HG03066 (cell line): ENCODE measurements around the gene VSIG8.

Source experiments
- ATAC-seq: cut with Tn5 transposase; IDR thresholded peaks from one replicate; pipeline ENCODE4 v1.9.1; 2021; ENCODE audit warnings: low read depth; ENCODE audit not compliant: unreplicated experiment

Gene VSIG8

DNA sequence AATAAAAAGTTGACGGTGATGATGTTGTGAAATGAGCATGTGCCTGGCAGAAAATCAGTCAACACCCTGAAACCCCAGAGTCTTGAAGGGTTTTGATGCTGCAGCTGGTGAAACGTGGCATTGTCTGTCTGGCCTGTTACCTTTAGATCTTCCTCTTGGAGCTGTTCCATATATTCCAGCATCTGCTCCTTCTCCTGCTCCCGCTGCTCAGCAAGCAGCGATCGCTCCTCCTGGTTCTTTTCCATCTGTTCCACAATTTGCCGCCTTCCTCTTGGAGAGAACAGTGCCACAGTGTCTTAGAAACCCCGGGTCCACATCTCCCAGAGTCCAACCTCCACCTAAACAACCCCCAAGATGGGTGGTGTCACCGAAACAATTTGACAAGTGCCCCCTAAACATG, 21.8 kb upstream of the VSIG8 start:
- ATAC-seq: no peak

DNA sequence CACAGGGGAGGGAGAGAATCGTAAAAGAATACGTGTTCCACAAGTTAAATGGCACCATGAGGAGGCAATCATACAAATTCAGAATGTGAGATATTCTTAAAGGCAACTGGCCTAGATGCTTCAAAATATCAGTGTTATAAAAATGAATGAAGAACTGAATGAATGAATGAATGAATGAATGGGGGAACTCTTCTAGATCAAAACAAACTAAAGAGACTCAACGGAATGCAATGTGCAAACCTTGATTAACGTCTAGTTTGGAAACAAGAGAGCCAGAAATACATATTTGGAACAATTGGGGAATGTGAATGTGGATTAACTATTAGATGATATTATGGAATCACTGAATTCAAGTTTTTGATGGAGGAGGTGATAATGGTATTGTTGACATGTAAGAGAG, 20.7 kb upstream of the VSIG8 start:
- no peak for ATAC-seq

DNA sequence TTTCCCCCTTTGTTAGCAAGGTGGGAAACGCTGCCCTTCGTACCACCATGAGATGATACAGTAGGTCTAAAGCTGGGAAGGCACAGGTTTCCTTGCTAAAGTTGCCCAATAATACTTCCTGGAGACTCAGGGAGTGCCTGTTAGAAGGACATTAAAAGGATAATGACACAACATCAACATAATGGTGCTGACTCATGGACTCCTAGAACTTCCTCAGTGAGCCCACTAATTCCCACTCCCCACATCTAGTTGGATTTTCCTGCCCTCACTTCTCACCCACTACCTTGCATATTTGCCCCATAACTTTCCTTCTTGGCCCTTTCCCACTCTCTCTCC, 20.0 kb upstream of the VSIG8 start:
- no peak for ATAC-seq

DNA sequence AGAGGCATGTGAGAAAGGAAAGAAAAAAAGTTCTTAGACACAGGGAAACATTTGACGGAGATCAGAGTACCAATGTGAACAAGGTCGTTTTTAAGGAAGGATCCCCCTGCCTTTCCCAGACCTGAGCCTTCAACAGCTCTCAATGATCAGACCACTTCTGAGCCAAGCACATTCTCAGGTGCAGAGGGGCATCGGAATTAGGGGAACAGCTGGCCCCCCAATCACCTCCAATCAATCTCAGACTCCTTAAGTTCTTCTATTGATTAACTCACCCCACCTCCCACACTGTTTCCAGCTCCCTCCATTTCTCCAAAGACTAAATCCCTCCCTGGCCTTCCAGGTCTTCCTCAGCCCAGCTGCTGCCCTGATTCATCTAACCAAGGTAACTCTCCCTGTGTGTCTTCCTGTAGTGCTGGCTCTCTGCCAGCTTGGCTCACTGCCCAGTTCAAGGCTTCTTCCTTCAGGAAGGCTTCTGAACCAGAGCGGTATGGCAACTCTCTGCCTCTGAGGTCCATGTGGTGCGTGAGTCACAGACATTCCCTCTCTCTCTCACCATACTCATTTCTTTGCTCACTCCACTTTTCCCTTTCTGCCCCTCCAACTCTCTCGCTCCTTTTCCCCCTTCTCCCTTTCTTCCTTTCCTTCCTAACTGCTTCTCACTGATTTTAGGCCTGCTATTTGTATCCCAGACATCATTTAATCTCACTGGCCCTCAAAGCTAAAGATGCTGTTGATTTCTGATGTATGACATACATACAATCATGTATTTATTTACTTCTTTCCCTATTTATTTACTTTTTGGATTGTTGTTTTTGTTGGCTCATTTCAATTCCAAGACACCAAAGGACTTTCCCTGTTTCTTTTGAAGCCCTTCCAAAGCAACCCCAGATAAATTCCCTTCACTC, 19.4 kb upstream of the VSIG8 start:
- ATAC-seq: no peak

DNA sequence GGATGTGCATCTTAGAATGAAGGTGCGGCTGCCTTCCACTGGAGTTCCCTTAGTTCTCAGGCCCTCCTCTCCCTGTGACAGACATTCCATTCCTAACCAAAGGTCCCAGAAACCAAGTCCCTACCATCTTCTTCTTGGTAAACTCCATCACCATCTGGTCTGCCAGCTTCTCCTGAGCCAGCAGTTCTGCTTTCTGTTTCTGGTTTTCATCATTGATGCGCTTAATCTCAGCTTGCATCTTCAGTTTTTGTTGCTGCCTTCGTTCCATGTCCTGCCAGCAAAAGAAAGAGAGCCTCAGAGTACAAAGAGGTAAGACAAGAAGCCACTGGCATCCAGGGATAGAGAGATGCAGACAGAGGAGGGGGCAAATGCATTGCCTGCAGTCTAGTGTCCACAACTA, 18.0 kb upstream of the VSIG8 start:
- no peak for ATAC-seq

DNA sequence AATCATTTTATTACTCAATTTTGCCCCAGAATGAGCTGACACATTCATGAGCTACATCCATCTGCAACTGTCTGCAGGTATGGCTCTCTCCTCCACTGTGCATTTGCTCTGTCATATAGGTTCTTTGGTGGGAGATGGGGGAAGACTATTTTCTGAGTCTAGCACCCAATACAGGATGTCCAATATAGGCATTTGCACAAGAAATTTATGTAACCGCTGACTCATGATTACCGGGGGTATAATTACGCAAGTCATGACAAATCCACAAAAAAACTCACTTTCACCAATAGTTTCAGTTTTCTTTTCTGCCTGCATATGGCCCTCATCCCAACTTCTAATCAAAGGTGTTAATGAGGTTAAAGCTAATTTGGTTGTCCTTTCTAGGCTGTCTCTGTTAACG, 17.5 kb upstream of the VSIG8 start:
- ATAC-seq: no peak

DNA sequence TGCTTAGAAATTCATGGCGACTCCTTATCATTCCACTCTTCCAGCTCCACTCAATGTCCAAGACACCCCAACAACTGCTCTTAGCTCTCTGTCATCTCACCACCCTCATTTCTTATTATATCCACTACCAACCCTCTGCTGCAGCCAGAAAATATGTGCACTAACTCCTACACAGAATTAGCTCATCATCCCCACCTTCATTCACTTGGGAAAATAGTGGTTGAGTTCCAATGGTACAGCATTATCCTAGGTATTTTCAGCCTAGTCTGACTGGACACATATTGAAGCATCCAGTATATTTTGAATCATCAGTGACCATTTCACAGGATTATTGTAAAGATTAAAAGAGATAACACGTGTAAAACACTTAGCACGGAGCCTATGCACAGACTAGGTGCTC, 16.7 kb upstream of the VSIG8 start:
- no peak for ATAC-seq

DNA sequence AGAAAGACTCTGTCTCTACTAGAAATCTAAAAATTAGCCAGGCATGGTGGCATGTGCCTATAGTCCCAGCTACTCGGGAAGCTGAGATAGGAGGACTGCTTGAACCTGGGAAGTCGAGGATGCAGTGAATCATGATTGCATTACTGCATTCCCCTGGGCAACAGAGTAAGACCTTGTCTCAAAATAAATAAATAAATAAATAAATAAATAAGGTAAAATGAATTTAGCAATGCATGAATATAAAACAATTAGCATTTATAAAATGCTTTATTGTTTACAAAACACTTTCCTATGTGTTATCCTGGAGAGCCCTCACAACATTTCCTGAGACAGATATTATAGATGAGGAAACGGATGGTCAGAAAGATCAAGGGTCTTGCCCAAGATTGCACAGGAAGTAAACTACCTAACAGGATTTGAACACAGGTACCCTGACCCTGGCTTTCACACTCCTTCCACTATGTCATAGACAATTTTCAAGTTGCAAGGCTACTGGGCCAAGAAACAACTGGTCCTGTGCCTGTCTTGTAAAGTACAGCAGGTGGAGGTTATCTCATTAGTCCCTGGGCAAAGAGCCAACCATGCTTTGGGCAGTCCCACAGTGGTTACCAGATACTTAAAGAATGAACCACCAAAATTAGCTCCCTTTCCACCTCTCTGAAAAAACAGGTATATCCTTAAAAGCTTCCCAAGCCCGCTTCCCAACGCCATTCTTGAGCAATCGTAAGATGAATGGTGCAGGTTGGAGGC, 15.4 kb upstream of the VSIG8 start:
- ATAC-seq: no peak

DNA sequence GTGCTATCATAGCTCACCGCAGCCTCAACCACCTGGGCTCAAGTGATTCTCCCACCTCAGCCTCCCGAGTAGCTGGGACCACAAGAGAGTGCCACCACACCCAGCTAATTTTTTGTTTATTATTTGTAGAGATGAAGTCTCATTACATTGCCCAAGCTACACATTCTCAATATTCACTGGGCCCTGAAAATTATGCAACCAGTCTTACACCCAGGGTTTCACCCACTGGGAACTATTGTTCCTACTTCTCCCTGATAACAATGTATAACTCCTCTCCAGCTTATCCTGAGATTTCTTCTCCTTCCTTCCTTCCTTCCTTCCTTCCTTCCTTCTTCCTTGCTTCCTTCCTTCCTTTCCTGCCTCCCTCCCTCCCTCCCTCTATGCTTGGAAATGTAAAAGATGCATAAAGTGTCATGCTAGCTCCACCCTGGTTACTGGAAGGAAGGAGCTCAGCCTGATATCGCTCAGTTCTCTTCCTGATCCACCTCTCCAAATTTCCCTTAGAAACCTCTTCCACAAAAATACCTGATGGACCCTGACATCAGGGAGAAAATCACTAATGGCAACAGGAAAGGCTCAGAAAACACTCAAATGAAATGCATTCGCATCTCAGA, 11.2 kb upstream of the VSIG8 start:
- ATAC-seq: no peak

DNA sequence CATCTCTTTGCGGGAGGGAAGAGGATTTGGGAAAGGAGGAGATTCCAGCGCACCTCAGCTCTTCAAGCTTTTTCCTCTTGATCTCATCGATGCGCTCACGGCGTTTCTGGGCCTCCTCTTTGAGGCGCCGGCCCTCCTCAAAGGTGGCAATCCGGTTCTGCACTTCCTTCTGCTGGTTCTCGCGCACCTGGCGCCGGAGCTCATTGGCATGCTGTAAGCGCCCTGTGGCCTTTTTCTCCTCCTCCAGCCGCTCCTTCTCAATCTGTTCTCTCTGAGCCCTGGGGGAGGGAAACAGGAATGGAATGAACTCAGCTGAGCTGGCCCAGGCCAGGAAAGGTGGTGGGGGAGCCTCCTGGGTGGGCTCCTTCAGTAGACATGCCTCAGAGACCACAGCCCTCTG, 10.4 kb upstream of the VSIG8 start:
- no peak for ATAC-seq

DNA sequence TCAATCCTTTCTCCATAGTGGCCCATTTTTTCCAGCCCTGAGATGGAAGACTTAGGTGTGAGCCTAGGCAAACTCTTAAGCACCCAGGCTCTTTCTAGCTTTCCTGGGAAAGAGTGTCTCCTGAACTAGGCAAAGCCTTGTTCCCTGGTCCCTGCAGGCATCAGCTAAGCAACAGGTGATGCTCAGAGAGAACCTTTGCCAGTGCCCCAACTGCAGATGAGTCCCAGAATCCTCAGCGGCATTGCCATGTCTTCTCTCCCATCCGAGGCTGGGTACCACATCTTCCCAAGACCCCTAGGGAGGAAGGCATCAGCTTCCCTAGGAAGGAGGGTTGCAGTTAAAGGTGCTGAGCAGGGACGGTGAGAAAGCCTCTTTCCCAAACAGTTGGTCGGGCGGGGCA, 8.2 kb upstream of the VSIG8 start:
- ATAC-seq: no peak

DNA sequence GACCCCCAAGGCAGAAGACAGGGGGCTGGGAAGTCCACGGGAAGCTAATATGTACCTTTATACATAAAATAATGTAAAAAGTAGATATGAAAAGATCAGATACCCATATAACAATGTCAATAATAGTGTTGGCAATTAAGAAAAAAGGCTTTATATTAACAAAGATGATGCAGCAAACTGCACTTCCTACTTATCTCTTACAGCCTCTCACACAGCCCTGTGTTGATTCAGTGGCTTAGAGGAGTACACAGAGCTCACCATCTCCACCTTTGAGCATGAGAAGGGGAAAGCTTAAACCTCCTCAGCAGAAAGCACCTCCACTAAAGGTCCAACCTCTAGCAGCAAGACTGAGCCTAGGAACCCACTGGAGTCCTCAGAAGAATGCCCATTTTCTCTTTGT, 7.2 kb upstream of the VSIG8 start:
- ATAC-seq: no peak

DNA sequence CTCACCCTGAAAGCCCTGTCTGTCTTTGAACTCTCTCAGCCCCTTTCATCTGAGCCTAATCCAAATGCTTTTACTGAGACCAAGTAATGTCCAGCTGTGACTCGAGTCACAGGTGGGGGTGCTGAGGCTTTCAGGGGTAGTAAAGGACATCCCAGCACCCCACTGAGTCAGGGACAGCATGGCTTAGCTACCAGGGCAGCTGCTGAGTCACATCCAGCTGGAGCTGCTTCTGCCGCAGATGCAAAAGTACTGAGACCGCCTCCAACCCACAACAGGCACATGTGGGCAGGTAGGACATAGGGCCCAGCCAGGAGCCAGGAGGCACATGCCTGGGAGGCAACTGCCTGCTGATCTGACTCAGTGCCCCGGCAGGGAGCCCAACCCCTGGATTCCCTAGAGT, 6.7 kb upstream of the VSIG8 start:
- no peak for ATAC-seq

DNA sequence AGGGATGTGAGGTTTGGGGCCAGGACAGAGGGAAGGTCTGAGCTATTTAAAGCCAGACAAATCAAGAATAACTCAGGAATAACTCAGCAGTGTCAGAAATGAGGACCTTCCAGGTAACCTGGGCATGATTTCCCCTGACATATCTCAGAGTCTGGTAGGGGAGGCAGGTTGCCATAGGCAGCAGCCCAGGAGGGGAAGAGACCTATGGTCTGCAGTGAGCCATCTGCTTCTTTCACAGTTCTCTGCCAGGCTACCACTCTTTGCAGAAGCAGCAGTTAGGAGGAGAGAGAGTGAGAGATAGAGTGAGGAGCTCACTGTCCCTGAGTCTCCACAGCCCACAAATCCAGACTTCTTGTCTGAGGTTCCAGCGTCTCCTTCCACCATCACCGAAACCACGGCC, 6.3 kb upstream of the VSIG8 start:
- ATAC-seq: no peak

DNA sequence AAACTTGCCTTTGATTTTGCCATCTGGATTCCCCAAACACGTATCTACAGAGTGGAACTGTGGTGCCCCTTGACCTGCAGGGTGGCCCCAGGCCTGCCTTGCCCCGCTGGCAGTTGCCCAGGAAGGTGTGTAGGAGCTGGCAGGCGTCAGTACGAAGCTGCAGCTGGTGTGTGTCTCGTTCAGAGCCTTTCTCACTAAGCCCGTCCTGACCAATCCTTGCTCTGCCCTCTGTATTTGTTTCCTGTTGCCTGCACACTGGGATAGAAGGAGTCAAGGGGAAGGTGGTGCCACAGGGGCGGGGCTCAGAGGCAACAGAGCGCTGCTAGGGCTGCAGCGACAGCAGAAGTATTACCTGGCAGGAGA, 5.2 kb upstream of the VSIG8 start:
- no peak for ATAC-seq

DNA sequence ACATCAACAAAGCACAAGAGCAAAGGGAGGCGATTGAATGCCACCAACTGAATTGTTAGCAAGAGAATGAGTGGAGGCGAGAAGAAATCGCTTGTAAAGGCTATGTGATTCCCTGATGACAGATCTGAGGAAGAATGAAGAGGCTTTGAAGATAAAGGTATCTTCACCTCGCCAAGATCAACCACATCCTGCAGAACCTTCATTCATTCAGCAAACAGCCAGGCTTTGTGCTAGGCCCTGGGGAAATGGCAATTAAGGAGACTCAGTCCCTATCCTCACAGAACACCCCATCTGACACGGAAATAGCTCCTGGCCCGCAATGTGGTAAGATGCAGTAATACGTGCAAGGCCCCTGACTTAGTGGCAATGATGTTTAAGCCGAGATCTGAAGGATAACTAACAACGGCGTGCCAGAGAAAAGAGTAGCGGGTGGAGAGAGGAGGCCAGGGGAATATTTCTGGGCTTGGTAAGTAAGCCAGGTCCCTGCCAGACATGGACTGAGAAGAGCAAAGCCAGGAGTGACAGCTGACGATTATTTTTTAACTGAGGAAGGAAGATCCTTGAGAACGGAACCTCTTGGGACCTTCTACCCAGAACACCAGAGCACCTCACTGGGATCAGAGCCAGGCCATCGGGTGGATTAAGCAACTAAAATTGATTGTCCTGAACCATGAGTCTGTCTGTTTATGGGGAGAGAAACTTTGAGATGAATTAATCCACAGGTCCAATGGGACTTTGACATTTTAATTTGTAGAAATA, 4.6 kb upstream of the VSIG8 start:
- ATAC-seq: no peak

DNA sequence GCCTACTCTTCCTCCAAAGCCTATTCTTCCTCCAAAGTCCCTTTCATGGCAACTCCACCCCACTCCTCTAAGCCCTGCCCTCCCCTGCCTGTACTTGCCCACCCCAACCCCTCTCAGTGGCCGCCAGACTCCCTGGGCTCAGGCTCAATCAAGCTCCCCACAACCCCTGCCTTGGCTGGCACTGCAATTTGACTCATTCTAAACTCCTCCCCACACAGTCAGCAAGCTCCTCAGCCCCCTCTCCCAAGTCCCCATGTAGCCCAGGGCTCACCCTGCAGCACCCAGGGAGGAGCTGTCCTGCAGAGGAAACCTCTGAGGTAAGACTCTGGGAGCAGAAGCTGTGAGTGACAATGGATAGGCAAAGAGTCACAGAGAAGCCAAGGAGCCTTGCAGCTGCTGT, 3.6 kb upstream of the VSIG8 start:
- ATAC-seq: no peak

DNA sequence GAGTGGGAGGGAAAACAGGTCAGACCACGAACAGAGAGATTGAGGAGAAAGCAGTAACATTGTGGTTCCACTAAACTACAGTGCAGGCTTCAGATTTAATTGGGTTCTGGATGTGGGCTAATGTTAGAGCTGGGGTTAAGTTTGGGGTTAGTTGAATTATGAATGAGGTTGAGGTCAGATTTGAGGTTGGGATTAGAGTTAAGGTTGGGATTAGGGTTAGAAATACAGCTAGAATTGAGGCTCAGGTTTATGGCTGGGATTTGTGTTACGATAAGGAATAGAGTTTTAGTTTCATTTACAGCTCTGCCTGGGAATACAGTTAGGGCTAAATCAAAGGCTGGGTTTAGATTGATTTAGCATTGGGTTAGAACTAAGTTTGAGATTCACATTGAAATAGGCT, 1.8 kb upstream of the VSIG8 start:
- no peak for ATAC-seq

DNA sequence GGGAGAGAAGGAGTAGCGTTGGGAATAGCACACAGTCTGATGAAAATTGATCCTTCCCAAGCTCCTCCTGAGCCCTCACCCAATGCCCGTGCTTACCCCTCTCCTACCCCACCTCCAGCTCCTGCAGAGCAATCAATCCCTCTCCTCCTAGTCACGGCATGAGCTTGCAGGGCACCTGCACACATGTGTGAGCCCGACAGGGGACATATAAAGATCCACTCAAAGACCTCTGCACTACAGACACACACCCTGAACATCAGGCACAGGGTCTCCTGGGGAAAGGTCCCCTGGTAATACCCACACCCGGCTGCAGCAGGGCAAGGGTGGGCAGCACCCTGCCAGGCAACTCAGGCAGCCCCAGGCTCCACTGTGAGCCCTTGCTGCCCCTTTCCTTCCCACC, 426 bp downstream of the VSIG8 start:
- no peak for ATAC-seq

DNA sequence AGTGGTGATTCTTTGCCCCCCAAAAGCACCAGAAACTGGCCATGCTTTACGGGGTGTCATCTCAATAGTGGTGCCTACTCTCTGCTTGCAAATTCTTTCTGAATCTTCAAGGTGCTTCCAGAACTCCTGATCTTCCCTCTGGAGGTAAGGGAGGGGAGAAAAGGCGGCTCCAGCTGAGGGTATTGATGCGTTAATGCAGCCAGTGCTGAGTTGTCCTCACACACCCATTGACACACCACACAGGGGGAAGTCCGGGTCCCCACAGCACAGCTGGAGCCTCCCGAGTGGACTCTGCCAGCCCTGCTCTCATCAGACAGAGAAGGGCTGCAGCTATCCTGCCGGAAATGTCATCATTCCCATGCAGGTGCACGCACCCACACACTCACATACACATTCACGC, 1.2 kb downstream of the VSIG8 start:
- no peak for ATAC-seq

DNA sequence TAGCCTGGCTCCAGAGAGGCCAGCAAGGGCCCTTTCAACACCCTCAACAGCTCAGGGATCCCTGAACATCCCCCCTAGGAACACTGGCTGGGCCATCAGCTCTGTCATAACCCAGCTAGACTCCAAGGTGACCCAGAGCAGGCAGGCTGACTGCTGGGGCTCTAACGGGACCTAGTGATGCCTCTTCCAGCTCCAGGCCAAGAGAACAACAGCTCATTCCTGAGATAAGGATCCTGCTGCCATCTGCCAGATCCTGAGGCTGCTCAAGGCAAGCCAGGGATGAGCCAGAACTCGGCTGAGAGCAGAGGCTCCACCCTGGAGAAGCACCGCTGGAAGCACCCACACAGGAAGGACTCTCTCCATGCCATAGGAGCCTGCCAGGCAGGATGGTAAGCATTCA, 2.0 kb downstream of the VSIG8 start:
- ATAC-seq: no peak
